ENCODE data around the gene OCLN. TPM values are rescaled to one million over a fixed set of nuclear protein-coding genes. Genes with fewer than 3 reads are reported as not detected.
A peak's percentile ranks its signal among the peaks of the same experiment; 100 is the strongest.
"Not testable (repeated sequence)": the region's sequence is repeated elsewhere in the genome, so short reads cannot be mapped to it uniquely, and the experiment has no call there.

Gene OCLN
- 1 to 10 TPM in 1 of 2 experiments, under 1 TPM in 1; 0.57 to 2.1 TPM for total RNA-seq

GRCh38 chr5:69492391-69492922 is at the start of gene OCLN:
Gene OCLN, plus strand, starts transcription at chr5:69492790. Its CDS starts 11,455 bp downstream, at chr5:69504245.
- H3K4me3 Mint-ChIP-seq = peak within 1 kb of the TSS; percentile 62
- H3K27me3 Mint-ChIP-seq = peaks cover 49% of the 10 kb centered on the region
- CTCF ChIA-PET = no interaction called here

GRCh38 chr5:69444127-69444754 is 48.3 kb upstream of the OCLN start:
- intact Hi-C loops (cut with DNase I, micrococcal nuclease) = no loop called here
- ChIA-PET POLR2A (no interaction called here), CTCF (no interaction called here)
- H3K36me3 Mint-ChIP-seq (ENCODE audit: low read depth) = no peaks in the 10 kb centered on the region
- H3K4me1 Mint-ChIP-seq = no peaks in the 10 kb centered on the region
- H3K4me3 Mint-ChIP-seq = no peak overlapping the region
- ATAC-seq (no peak), DNase-seq (no peak)
- H3K27ac Mint-ChIP-seq = no peak overlapping the region
- no peaks in the 10 kb centered on the region for H3K9me3 Mint-ChIP-seq (ENCODE audit: low read depth)
- no peaks in the 10 kb centered on the region for H3K27me3 Mint-ChIP-seq

More at GRCh38 chr5:69492391-69492922, at the start of gene OCLN:
- intact Hi-C loops (cut with DNase I, micrococcal nuclease) = no loop called here
- DNase-seq (peak; percentile 38), ATAC-seq (peak; percentile 53)
- POLR2A ChIA-PET = no interaction called here
- H3K4me1 Mint-ChIP-seq = peaks cover 6% of the 10 kb centered on the region
- H3K9me3 Mint-ChIP-seq (ENCODE audit: low read depth) = no peaks in the 10 kb centered on the region
- H3K27ac Mint-ChIP-seq = no peak within 1 kb of the TSS
- H3K36me3 Mint-ChIP-seq (ENCODE audit: low read depth) = no peaks in the 10 kb centered on the region

- Mint-ChIP-seq H3K4me3 (no peak overlapping the region), H3K9me3 (ENCODE audit: low read depth) (no peaks in the 10 kb centered on the region), H3K36me3 (ENCODE audit: low read depth) (no peaks in the 10 kb centered on the region), H3K27me3 (no peaks in the 10 kb centered on the region), H3K4me1 (no peaks in the 10 kb centered on the region), H3K27ac (no peak overlapping the region)
- POLR2A ChIA-PET = interaction anchor here (0.6 kb wide), 1 partner anchor 249 kb away, joined by 8 read pairs; no protein-coding TSS in a partner anchor
- DNase-seq (no peak), ATAC-seq (no peak)
- intact Hi-C loops (cut with DNase I, micrococcal nuclease) = no loop called here
- CTCF ChIA-PET = no interaction called here
Observed at GRCh38 chr5:69449511-69449910, 43.1 kb upstream of the OCLN start.

GRCh38 chr5:69450116-69450515 is 42.5 kb upstream of the OCLN start:
- ChIA-PET CTCF (no interaction called here), POLR2A (no interaction called here)
- no peak for DNase-seq
- H3K4me1 Mint-ChIP-seq = no peaks in the 10 kb centered on the region
- no peak overlapping the region for H3K4me3 Mint-ChIP-seq
- H3K27ac Mint-ChIP-seq = no peak overlapping the region
- H3K27me3 Mint-ChIP-seq = no peaks in the 10 kb centered on the region
- H3K36me3 Mint-ChIP-seq (ENCODE audit: low read depth) = no peaks in the 10 kb centered on the region
- intact Hi-C loops (cut with DNase I, micrococcal nuclease) = no loop called here
- no peak for ATAC-seq
- no peaks in the 10 kb centered on the region for H3K9me3 Mint-ChIP-seq (ENCODE audit: low read depth)

GRCh38 chr5:69450527-69450926 is 42.1 kb upstream of the OCLN start:
- CTCF ChIA-PET; H3K4me3 Mint-ChIP-seq; H3K36me3 Mint-ChIP-seq (ENCODE audit: low read depth); H3K27ac Mint-ChIP-seq; ATAC-seq; POLR2A ChIA-PET; DNase-seq; H3K27me3 Mint-ChIP-seq; H3K4me1 Mint-ChIP-seq; intact Hi-C loops (cut with DNase I, micrococcal nuclease); H3K9me3 Mint-ChIP-seq (ENCODE audit: low read depth): not testable (repeated sequence)

- no peaks in the 10 kb centered on the region for H3K4me1 Mint-ChIP-seq
- no peak for DNase-seq
- intact Hi-C loops (cut with DNase I, micrococcal nuclease) = no loop called here
- CTCF ChIA-PET = interaction anchor here (1.1 kb wide), 1 partner anchor 451 kb away, joined by 3 read pairs; no protein-coding TSS in a partner anchor
- H3K36me3 Mint-ChIP-seq (ENCODE audit: low read depth) = no peaks in the 10 kb centered on the region
- H3K4me3 Mint-ChIP-seq = no peak overlapping the region
- no peaks in the 10 kb centered on the region for H3K27me3 Mint-ChIP-seq
- POLR2A ChIA-PET = no interaction called here
- no peaks in the 10 kb centered on the region for H3K9me3 Mint-ChIP-seq (ENCODE audit: low read depth)
- no peak overlapping the region for H3K27ac Mint-ChIP-seq
- ATAC-seq = no peak
Observed at GRCh38 chr5:69451941-69452647, 40.5 kb upstream of the OCLN start.

- intact Hi-C loops (cut with DNase I, micrococcal nuclease); POLR2A ChIA-PET; H3K27ac Mint-ChIP-seq; DNase-seq; H3K27me3 Mint-ChIP-seq; H3K4me1 Mint-ChIP-seq; H3K9me3 Mint-ChIP-seq (ENCODE audit: low read depth); ATAC-seq; H3K4me3 Mint-ChIP-seq; H3K36me3 Mint-ChIP-seq (ENCODE audit: low read depth): not testable (repeated sequence)
- CTCF ChIA-PET = interaction anchor here (1.1 kb wide), 1 partner anchor 65 kb away, joined by 3 read pairs; no protein-coding TSS in a partner anchor
Observed at GRCh38 chr5:69453487-69453886, 39.1 kb upstream of the OCLN start.

GRCh38 chr5:69454460-69455249 is 37.9 kb upstream of the OCLN start:
- ChIA-PET POLR2A (no interaction called here), CTCF (interaction anchor here (1.0 to 1.1 kb wide), 2 partner anchors 56 to 64 kb away, joined by 3 read pairs; no protein-coding TSS in a partner anchor)
- DNase-seq (no peak), ATAC-seq (no peak)
- intact Hi-C loops (cut with DNase I, micrococcal nuclease) = no loop called here
- Mint-ChIP-seq H3K9me3 (ENCODE audit: low read depth) (no peaks in the 10 kb centered on the region), H3K27ac (no peak overlapping the region), H3K27me3 (no peaks in the 10 kb centered on the region), H3K4me3 (no peak overlapping the region), H3K4me1 (no peaks in the 10 kb centered on the region), H3K36me3 (ENCODE audit: low read depth) (no peaks in the 10 kb centered on the region)

GRCh38 chr5:69455428-69455988 is 37.1 kb upstream of the OCLN start:
- not testable (repeated sequence) for H3K4me1 Mint-ChIP-seq, ATAC-seq
- POLR2A ChIA-PET = interaction anchor here (0.5 kb wide), 1 partner anchor 20 kb away, joined by 4 read pairs; no protein-coding TSS in a partner anchor

GRCh38 chr5:69462170-69462569 is 30.4 kb upstream of the OCLN start:
- H3K27ac Mint-ChIP-seq = no peak overlapping the region
- H3K4me3 Mint-ChIP-seq = no peak overlapping the region
- DNase-seq (no peak), ATAC-seq (no peak)
- no peaks in the 10 kb centered on the region for H3K4me1 Mint-ChIP-seq
- H3K36me3 Mint-ChIP-seq (ENCODE audit: low read depth) = no peaks in the 10 kb centered on the region
- H3K9me3 Mint-ChIP-seq (ENCODE audit: low read depth) = no peaks in the 10 kb centered on the region
- intact Hi-C loops (cut with DNase I, micrococcal nuclease) = no loop called here
- CTCF ChIA-PET = no interaction called here
- H3K27me3 Mint-ChIP-seq = no peaks in the 10 kb centered on the region
- POLR2A ChIA-PET = no interaction called here

More at GRCh38 chr5:69455428-69455988, 37.1 kb upstream of the OCLN start:
- H3K27ac Mint-ChIP-seq; H3K36me3 Mint-ChIP-seq (ENCODE audit: low read depth); H3K9me3 Mint-ChIP-seq (ENCODE audit: low read depth); H3K27me3 Mint-ChIP-seq; DNase-seq; CTCF ChIA-PET; H3K4me3 Mint-ChIP-seq; intact Hi-C loops (cut with DNase I, micrococcal nuclease): not testable (repeated sequence)

- H3K36me3 Mint-ChIP-seq (ENCODE audit: low read depth); POLR2A ChIA-PET; H3K9me3 Mint-ChIP-seq (ENCODE audit: low read depth): not testable (repeated sequence)
Observed at GRCh38 chr5:69466375-69466774, 26.2 kb upstream of the OCLN start.

More at GRCh38 chr5:69466375-69466774, 26.2 kb upstream of the OCLN start:
- intact Hi-C loops (cut with DNase I, micrococcal nuclease); H3K27me3 Mint-ChIP-seq; H3K4me1 Mint-ChIP-seq; ATAC-seq; DNase-seq; H3K4me3 Mint-ChIP-seq; H3K27ac Mint-ChIP-seq; CTCF ChIA-PET: not testable (repeated sequence)
